HepG2 (cell line): Measurements from ENCODE around the gene RNU11. TPM values are rescaled to one million over a fixed set of nuclear protein-coding genes. Genes with fewer than 3 reads are reported as not detected.

Source experiments
- CREB1 ChIP-seq, 2 experiments: fragments of 450-650 bp in 1 of 2; IDR thresholded peaks; 2 replicates each; pipeline ENCODE4 v1.6.1; 2016 to 2017; ENCODE audit warnings: control low read depth in 1 of 2, mild to moderate bottlenecking in 1 of 2, missing compliant biosample characterization in 1 of 2, missing genetic modification characterization in 1 of 2
- HNRNPL ChIP-seq: fragments of 200-400 bp; formaldehyde crosslinking; IDR thresholded peaks from 2 replicates; pipeline ENCODE4 v1.6.1; 2017; ENCODE audit warnings: mild to moderate bottlenecking, low read depth, low read length
- LBX2 ChIP-seq: sonication (generic); formaldehyde crosslinking; IDR thresholded peaks from 2 replicates; pipeline ENCODE4 v1.5.0; 2020; ENCODE audit warnings: missing genetic modification reagents, mild to moderate bottlenecking, borderline replicate concordance
- NFAT5 ChIP-seq: sonication (generic); formaldehyde crosslinking; IDR thresholded peaks from 2 replicates; pipeline ENCODE4 v1.4.0; 2020; ENCODE audit warnings: missing genetic modification reagents
- NFYB ChIP-seq: sonication (generic); formaldehyde crosslinking; IDR thresholded peaks from 2 replicates; pipeline ENCODE4 v1.4.0; 2020; ENCODE audit warnings: missing genetic modification reagents
- PHF5A ChIP-seq: IDR thresholded peaks from one replicate; pipeline ENCODE4 v1.6.1; 2018; ENCODE audit warnings: low read depth, missing genetic modification reagents; ENCODE audit not compliant: unreplicated experiment
- ZBTB33 ChIP-seq: sonication (generic); formaldehyde crosslinking; IDR thresholded peaks from 2 replicates; pipeline ENCODE4 v1.4.0; 2020; ENCODE audit warnings: missing genetic modification reagents
- ZBTB4 ChIP-seq: sonication (generic); formaldehyde crosslinking; IDR thresholded peaks from 2 replicates; pipeline ENCODE4 v1.4.0; 2020; ENCODE audit warnings: missing genetic modification reagents, mild to moderate bottlenecking, borderline replicate concordance
- ZNF513 ChIP-seq: sonication (generic); formaldehyde crosslinking; conservative IDR thresholded peaks from 2 replicates; pipeline ENCODE4 v1.5.0; 2020; ENCODE audit warnings: missing genetic modification reagents
- ZNF639 ChIP-seq: conservative IDR thresholded peaks from 2 replicates; pipeline ENCODE4 v1.6.1; 2018; ENCODE audit warnings: missing genetic modification reagents
- ZNF768 ChIP-seq: sonication (generic); formaldehyde crosslinking; IDR thresholded peaks from 2 replicates; pipeline ENCODE4 v1.4.0; 2020; ENCODE audit warnings: missing genetic modification reagents
- polyA plus RNA-seq, 8 experiments: library from polyadenylated mRNA; depleted of rRNA in 3 of 8; stranded (reverse) in 7 of 8; unstranded in 1 of 8; fragments of >200 nt; fragmentation: Illumina TruSeq in 4 of 8; extraction: Trizol in 4 of 8; gene quantifications; 2 replicates each; pipeline versions ENCODE4 v1.2.1 to v1.2.3, GENCODE V29; 2011 to 2016; ENCODE audit warnings: low read depth in 4 of 8, missing spikeins in 1 of 8, mixed read lengths in 1 of 8; ENCODE audit not compliant: insufficient read depth in 1 of 8
- total RNA-seq, 5 experiments: library from RNA; depleted of rRNA; stranded (reverse); fragments of >200 nt; fragmentation: Illumina TruSeq; extraction: Trizol; gene quantifications; 2 replicates each; pipeline ENCODE4 v1.2.3, GENCODE V29; 2016; ENCODE audit warnings: low read depth in 1 of 5

RNU11 gene
- total and polyA plus RNA-seq, 2 of the 13 experiments (the other 11 are each of a cell fraction or from before 2014, with no cell fraction given) = not detected

- no peak for TF ChIP-seq NFAT5 (CRISPR knock-in tag)
- no peak for TF ChIP-seq PHF5A (CRISPR knock-in tag)
- no peak for TF ChIP-seq CREB1 (IDR thresholded peaks at IDR 0.05)
- no peak for TF ChIP-seq CREB1 (CRISPR knock-in tag; IDR thresholded peaks at IDR 0.05)
- TF ChIP-seq NFYB = no peak
- TF ChIP-seq ZNF639 (CRISPR knock-in tag) = no peak
- TF ChIP-seq ZBTB33 (CRISPR knock-in tag) = no peak
- TF ChIP-seq LBX2 (CRISPR knock-in tag) = no peak
- no peak for TF ChIP-seq ZNF513 (CRISPR knock-in tag)
- no peak for TF ChIP-seq HNRNPL
- no peak for TF ChIP-seq ZNF768 (CRISPR knock-in tag)
- no peak for TF ChIP-seq ZBTB4 (CRISPR knock-in tag)
These were observed 41.6 kb upstream of the RNU11 start (continued) for GRCh38 chr1:28606771-28607170.
